ENCODE results near the gene NFIB.

DNA sequence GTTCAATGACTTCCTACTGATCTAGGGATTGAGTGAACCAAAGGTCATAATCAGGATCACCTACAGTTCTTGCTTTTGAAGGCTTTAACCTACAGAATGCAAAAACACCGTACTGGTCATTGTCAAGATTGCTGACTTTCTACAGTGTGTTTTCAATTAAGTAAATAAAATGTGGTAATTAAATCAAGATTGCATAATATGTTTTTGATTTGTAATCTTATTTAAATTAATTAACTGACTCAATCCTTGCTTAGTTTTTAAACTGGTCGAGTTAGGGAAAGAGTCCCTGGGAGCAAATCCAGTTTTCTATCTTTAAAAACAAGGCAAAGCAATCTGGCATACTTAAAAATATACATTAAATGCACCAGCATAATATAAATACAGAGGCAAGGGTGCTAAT lies 125.9 kb downstream of the NFIB start:
- no peak for TF ChIP-seq EZH2 (IDR thresholded peaks at IDR 0.05; ENCODE audit: low read depth)
- TF ChIP-seq, protein P1, sequence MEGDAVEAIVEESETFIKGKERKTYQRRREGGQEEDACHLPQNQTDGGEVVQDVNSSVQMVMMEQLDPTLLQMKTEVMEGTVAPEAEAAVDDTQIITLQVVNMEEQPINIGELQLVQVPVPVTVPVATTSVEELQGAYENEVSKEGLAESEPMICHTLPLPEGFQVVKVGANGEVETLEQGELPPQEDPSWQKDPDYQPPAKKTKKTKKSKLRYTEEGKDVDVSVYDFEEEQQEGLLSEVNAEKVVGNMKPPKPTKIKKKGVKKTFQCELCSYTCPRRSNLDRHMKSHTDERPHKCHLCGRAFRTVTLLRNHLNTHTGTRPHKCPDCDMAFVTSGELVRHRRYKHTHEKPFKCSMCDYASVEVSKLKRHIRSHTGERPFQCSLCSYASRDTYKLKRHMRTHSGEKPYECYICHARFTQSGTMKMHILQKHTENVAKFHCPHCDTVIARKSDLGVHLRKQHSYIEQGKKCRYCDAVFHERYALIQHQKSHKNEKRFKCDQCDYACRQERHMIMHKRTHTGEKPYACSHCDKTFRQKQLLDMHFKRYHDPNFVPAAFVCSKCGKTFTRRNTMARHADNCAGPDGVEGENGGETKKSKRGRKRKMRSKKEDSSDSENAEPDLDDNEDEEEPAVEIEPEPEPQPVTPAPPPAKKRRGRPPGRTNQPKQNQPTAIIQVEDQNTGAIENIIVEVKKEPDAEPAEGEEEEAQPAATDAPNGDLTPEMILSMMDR (conservative IDR thresholded peaks at IDR 0.05), result no peak

All from PC-9 (cell line).